Vagina (tissue), 2 donors: Measurements from ENCODE around the gene TBXT. TPM values are rescaled to one million over a fixed set of nuclear protein-coding genes. Genes with fewer than 3 reads are reported as not detected.
A peak's percentile ranks its signal among the peaks of the same experiment; 100 is the strongest.

Experiments
- DNase-seq, 2 donors: peaks; one replicate each; pipeline ENCODE4 v3.0.0-alpha.2; 2017; ENCODE audit errors: extremely low spot score in 2 of 2
- H3K27ac ChIP-seq: fragments of 200-600 bp; sonication (generic); one replicate; pipeline ENCODE4 v1.5.1; 2019
- H3K27me3 ChIP-seq: fragments of 200-600 bp; sonication (generic); one replicate; pipeline ENCODE4 v1.5.1; 2019
- H3K36me3 ChIP-seq, 2 donors: fragments of 200-600 bp; sonication (generic); one replicate each; pipeline ENCODE4 v1.5.1; 2017 to 2019
- H3K4me1 ChIP-seq: fragments of 200-600 bp; sonication (generic); one replicate; pipeline ENCODE4 v1.5.1; 2019
- H3K4me3 ChIP-seq, 2 donors: fragments of 200-600 bp; sonication (generic); 1 replicate in 1 of 2; 2 replicates in 1 of 2; pipeline ENCODE4 v1.5.1; 2016 to 2019
- H3K9me3 ChIP-seq: fragments of 200-600 bp; sonication (generic); one replicate; pipeline ENCODE4 v1.5.1; 2019
- CTCF ChIP-seq, 3 experiments: fragments of 450-650 bp in 2 of 3; fragments of 200-600 bp in 1 of 3; sonication (generic) in 1 of 3; IDR thresholded peaks; one replicate each; pipeline ENCODE4 v1.5.1; 2017 to 2019; ENCODE audit warnings: antibody characterized with exemption in 3 of 3, mild to moderate bottlenecking in 2 of 3, moderate library complexity in 2 of 3
- POLR2A ChIP-seq, 2 donors: fragments of 450-650 bp; IDR thresholded peaks; one replicate each; pipeline ENCODE4 v1.6.1; 2017; ENCODE audit warnings: antibody characterized with exemption in 2 of 2, mild to moderate bottlenecking in 2 of 2, moderate library complexity in 2 of 2
- POLR2AphosphoS5 ChIP-seq, 2 donors: sonication (generic); formaldehyde crosslinking; IDR thresholded peaks; one replicate each; pipeline ENCODE4 v1.9.0; 2017; ENCODE audit warnings: antibody characterized with exemption in 2 of 2, mild to moderate bottlenecking in 2 of 2, low read depth in 1 of 2; ENCODE audit not compliant: insufficient read depth in 1 of 2
- intact Hi-C: fragments of 100-400 bp; cut with DNase I; formaldehyde crosslinking; loops from one replicate; pipeline ENCODE4 v1.15.1; 2023
- total RNA-seq: library from RNA; depleted of rRNA; stranded (reverse); fragments of >200 nt; gene quantifications from one replicate; pipeline ENCODE4 v1.2.3, GENCODE V29; 2016

The TBXT gene
- not detected for total RNA-seq

DNA sequence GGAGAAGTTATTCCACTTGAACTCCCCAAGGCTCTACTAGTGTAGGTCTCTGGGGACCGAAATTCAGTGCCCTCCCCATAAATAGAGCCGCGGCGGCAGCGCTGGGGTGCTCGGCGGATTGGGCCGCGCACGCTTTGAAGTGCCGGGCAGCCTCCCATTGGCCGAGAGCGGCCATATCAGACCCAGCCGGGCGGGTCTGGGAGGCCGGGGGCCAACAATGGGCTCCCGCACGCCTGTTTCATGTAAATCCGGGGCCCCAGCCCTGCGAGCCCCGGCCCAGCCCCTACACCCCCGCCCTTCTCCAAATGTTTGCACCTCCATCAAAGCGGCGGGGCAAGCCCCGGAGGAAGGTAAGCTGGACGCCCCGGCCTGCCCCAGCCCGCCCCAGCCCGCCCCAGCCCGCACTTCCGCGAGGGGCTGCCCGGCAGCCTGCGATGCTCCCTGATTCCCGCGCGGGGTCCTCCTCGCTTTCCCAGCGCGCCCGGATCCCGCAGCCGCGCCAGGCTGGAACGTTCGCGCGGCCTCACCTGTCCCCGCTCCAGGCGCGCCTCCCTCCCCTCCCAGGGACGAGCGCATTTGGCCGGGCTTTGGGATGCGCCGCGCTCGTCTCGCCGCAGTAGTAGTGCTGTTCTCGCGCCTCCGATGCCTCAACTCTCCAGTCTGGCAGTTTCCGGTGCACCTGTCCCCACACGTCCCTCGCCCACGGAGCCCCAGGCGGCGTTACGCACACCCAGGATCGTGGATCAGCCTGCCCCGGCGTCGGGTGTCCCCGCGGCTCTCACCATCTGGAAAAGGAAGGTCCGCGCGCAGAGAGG is at the start of gene TBXT:
TSS of gene TBXT (minus strand) at position 51 of the 815 bp plus-strand sequence. CDS start 260 bp downstream, outside the sequence.
- no peak for DNase-seq
- no peaks in the 10 kb centered on the region for H3K9me3 ChIP-seq
- no peak within 1 kb of the TSS for H3K27ac ChIP-seq
- peak within 1 kb of the TSS in 1 of 2 donors; percentile 16 for H3K4me3 ChIP-seq
- peaks cover 21% of the 10 kb centered on the region for H3K4me1 ChIP-seq
- H3K36me3 ChIP-seq, result no peaks in the 10 kb centered on the region
- no peak for TF ChIP-seq POLR2AphosphoS5 (IDR thresholded peaks at IDR 0.05; ENCODE audit: insufficient read depth in 1 of 2, low read depth in 1 of 2)
- TF ChIP-seq CTCF (IDR thresholded peaks at IDR 0.05), result no peak
- no peak for TF ChIP-seq POLR2A (IDR thresholded peaks at IDR 0.05)
- H3K27me3 ChIP-seq, result peaks cover 24% of the 10 kb centered on the region
- intact Hi-C loops, result no loop called here

- no peaks in the 10 kb centered on the region for H3K4me1 ChIP-seq
- no peaks in the 10 kb centered on the region for H3K36me3 ChIP-seq
- no peak for TF ChIP-seq POLR2AphosphoS5 (IDR thresholded peaks at IDR 0.05; ENCODE audit: insufficient read depth in 1 of 2, low read depth in 1 of 2)
- DNase-seq, result no peak
- H3K4me3 ChIP-seq, result no peak overlapping the region
- no peak overlapping the region for H3K27ac ChIP-seq
- intact Hi-C loops, result no loop called here
- no peaks in the 10 kb centered on the region for H3K27me3 ChIP-seq
- no peaks in the 10 kb centered on the region for H3K9me3 ChIP-seq
Observed at GRCh38 chr6:166207284-166207561, 39.6 kb upstream of the TBXT start.

- Histone ChIP-seq H3K36me3 (no peaks in the 10 kb centered on the region), H3K9me3 (no peaks in the 10 kb centered on the region), H3K4me1 (no peaks in the 10 kb centered on the region), H3K4me3 (no peak overlapping the region), H3K27me3 (no peaks in the 10 kb centered on the region), H3K27ac (no peak overlapping the region)
- intact Hi-C loops, result no loop called here
- no peak for TF ChIP-seq POLR2AphosphoS5 (IDR thresholded peaks at IDR 0.05; ENCODE audit: insufficient read depth in 1 of 2, low read depth in 1 of 2)
- no peak for TF ChIP-seq CTCF (IDR thresholded peaks at IDR 0.05)
- TF ChIP-seq POLR2A (IDR thresholded peaks at IDR 0.05), result no peak
- DNase-seq, result no peak
Observed at GRCh38 chr6:166206510-166207283, 39.0 kb upstream of the TBXT start.

GRCh38 chr6:166206066-166206465 is 38.4 kb upstream of the TBXT start:
- intact Hi-C loops, result no loop called here
- Histone ChIP-seq H3K27ac (no peak overlapping the region), H3K36me3 (no peaks in the 10 kb centered on the region), H3K4me3 (no peak overlapping the region), H3K9me3 (no peaks in the 10 kb centered on the region), H3K27me3 (no peaks in the 10 kb centered on the region), H3K4me1 (no peaks in the 10 kb centered on the region)
- DNase-seq, result no peak
- TF ChIP-seq CTCF (IDR thresholded peaks at IDR 0.05) (no peak), POLR2A (IDR thresholded peaks at IDR 0.05) (no peak), POLR2AphosphoS5 (IDR thresholded peaks at IDR 0.05; ENCODE audit: insufficient read depth in 1 of 2, low read depth in 1 of 2) (no peak)

DNA sequence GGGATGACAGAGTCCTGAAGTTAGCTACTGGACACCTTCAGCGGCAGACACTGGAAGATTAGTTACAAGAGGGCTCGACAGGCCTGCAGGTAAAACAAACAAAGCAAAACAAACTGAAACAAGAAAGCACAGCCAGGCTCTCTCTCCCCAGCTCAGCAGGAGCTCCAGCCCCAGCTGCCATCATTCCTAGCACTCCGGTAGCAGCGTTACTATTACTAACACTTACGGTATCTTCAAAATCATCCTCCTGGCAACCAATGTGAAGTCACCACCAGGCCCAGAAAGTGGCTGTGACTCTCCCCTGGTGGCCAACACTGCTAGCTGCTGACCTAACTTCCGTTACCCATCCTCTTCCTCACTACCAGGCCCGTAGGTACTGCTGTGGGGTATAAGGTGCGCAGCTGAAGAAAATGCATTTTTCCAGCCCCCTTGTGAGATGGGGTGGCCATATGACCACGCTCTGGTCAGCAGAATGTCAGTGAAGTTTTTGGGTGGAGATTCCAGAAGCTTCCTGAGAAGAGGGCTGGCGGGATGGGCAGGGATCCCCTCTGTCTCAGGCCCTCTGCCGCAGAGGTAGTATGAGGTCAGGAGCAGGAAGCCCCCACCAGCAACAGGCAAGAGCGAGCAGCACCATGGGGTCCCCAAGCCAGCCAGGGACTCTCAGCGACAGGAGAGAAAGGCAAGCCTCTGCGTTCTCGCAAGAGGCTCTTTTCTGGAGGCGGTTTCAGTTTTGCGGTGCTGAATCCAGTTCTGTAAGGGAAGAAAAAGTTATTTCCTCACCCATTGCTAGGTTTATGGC is 37.4 kb upstream of the TBXT start:
- Histone ChIP-seq H3K27me3 (no peaks in the 10 kb centered on the region), H3K27ac (no peak overlapping the region), H3K36me3 (no peaks in the 10 kb centered on the region), H3K4me1 (no peaks in the 10 kb centered on the region), H3K4me3 (no peak overlapping the region), H3K9me3 (no peaks in the 10 kb centered on the region)
- no peak for TF ChIP-seq POLR2A (IDR thresholded peaks at IDR 0.05)
- TF ChIP-seq POLR2AphosphoS5 (IDR thresholded peaks at IDR 0.05; ENCODE audit: insufficient read depth in 1 of 2, low read depth in 1 of 2), result no peak
- TF ChIP-seq CTCF (IDR thresholded peaks at IDR 0.05), result no peak
- DNase-seq, result no peak
- intact Hi-C loops, result no loop called here
